Measurements from ENCODE around the gene NAA80.

DNA sequence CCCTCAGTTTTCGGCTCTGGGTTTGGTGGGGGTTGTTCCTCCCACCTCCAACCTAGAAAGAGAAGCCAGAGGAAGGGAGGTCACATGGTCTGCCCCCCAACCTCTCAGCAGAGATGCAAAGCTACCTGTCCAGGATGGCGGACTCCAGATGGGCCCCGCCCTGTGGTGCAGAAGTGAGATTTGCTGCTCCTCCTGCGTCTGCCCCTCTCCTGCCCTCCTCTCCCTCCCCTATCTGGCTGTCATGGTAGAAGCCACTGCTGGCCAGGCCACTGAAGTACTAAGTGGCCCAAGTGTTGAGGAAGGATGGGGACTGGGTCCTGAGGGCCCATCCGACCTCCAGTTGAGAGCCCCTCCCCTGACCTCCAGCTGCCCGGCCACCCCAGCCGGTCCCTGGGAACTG lies 32.4 kb downstream of the NAA80 start:
- TF ChIP-seq, protein P1, sequence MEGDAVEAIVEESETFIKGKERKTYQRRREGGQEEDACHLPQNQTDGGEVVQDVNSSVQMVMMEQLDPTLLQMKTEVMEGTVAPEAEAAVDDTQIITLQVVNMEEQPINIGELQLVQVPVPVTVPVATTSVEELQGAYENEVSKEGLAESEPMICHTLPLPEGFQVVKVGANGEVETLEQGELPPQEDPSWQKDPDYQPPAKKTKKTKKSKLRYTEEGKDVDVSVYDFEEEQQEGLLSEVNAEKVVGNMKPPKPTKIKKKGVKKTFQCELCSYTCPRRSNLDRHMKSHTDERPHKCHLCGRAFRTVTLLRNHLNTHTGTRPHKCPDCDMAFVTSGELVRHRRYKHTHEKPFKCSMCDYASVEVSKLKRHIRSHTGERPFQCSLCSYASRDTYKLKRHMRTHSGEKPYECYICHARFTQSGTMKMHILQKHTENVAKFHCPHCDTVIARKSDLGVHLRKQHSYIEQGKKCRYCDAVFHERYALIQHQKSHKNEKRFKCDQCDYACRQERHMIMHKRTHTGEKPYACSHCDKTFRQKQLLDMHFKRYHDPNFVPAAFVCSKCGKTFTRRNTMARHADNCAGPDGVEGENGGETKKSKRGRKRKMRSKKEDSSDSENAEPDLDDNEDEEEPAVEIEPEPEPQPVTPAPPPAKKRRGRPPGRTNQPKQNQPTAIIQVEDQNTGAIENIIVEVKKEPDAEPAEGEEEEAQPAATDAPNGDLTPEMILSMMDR (IDR thresholded peaks at IDR 0.05): no peak
- TF ChIP-seq POLR2A (IDR thresholded peaks at IDR 0.05): no peak

Data from body of pancreas (tissue), 4 donors.